ENCODE data around the gene HACD2.

HACD2 gene

GRCh38 chr3:123480428-123480827 is 104.4 kb downstream of the HACD2 start:
- DNase-seq: no peak

GRCh38 chr3:123479891-123480290 is 105.0 kb downstream of the HACD2 start:
- DNase-seq: no peak

GRCh38 chr3:123478314-123478713 is 106.5 kb downstream of the HACD2 start:
- DNase-seq: no peak

- no peak for DNase-seq
Measured at GRCh38 chr3:123476967-123477750, 107.7 kb downstream of the HACD2 start.

- no peak for DNase-seq
Measured at GRCh38 chr3:123475786-123476185, 109.1 kb downstream of the HACD2 start.

GRCh38 chr3:123471106-123471505 is 113.7 kb downstream of the HACD2 start:
- DNase-seq: no peak

- no peak for DNase-seq
Measured at GRCh38 chr3:123469323-123469995, 115.4 kb downstream of the HACD2 start.

- no peak for DNase-seq
Measured at GRCh38 chr3:123467046-123467445, 117.8 kb downstream of the HACD2 start.

GRCh38 chr3:123464211-123464610 is 120.6 kb downstream of the HACD2 start:
- DNase-seq: no peak

GRCh38 chr3:123459862-123460261 is 125.0 kb downstream of the HACD2 start:
- DNase-seq: no peak

GRCh38 chr3:123458255-123458654 is 126.6 kb downstream of the HACD2 start:
- no peak for DNase-seq

GRCh38 chr3:123457841-123458240 is 127.0 kb downstream of the HACD2 start:
- DNase-seq: no peak

- no peak for DNase-seq
Measured at GRCh38 chr3:123453675-123454074, 131.2 kb downstream of the HACD2 start.

GRCh38 chr3:123451186-123451585 is 133.7 kb downstream of the HACD2 start:
- no peak for DNase-seq

- no peak for DNase-seq
Measured at GRCh38 chr3:123449997-123450604, 134.8 kb downstream of the HACD2 start.

GRCh38 chr3:123449102-123449996 is 135.5 kb downstream of the HACD2 start:
- no peak for DNase-seq

GRCh38 chr3:123448536-123449101 is 136.2 kb downstream of the HACD2 start, which contains the start of gene ADCY5:
ADCY5 (minus strand) TSS chr3:123449090; CDS start chr3:123448545, 545 bp downstream.
- DNase-seq: peak; percentile 3 to 9

- DNase-seq: peak in 1 of 2 donors; percentile 37
Measured at GRCh38 chr3:123447749-123448517, 136.9 kb downstream of the HACD2 start.

- no peak for DNase-seq
Measured at GRCh38 chr3:123447416-123447748, 137.5 kb downstream of the HACD2 start.

- DNase-seq: no peak
Measured at GRCh38 chr3:123446610-123447109, 138.2 kb downstream of the HACD2 start.

GRCh38 chr3:123446210-123446609 is 138.6 kb downstream of the HACD2 start:
- DNase-seq: no peak

Data from inflammatory macrophage (primary cell).